ENCODE data around the gene CR1L. TPM values are rescaled to one million over a fixed set of nuclear protein-coding genes. Genes with fewer than 3 reads are reported as not detected.
"Not testable (repeated sequence)": the region's sequence is repeated elsewhere in the genome, so short reads cannot be mapped to it uniquely, and the experiment has no call there.

The CR1L gene
- total RNA-seq, 1 experiment from 2014 or later: not detected

DNA sequence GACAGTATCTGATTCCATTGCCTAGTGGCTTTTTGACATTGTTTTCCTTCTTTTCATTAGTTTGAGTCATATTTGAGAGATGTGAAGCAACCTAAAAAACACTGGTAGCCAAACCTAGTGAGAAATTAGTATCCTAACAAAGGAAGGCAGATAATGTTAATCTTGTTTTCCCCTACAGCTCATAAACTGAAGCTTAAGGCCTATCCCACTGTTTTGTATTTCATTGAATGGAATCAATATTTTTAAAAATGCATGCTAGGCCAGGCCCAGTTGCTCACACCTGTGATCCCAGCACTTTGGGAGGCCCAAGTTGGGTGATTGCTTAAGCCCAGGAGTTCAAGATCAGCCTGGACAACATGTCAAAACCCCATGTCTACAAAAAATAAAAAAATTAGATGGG lies 1.2 kb downstream of the CR1L start:
- DNase-seq (ENCODE audit: low spot score): no peak

DNA sequence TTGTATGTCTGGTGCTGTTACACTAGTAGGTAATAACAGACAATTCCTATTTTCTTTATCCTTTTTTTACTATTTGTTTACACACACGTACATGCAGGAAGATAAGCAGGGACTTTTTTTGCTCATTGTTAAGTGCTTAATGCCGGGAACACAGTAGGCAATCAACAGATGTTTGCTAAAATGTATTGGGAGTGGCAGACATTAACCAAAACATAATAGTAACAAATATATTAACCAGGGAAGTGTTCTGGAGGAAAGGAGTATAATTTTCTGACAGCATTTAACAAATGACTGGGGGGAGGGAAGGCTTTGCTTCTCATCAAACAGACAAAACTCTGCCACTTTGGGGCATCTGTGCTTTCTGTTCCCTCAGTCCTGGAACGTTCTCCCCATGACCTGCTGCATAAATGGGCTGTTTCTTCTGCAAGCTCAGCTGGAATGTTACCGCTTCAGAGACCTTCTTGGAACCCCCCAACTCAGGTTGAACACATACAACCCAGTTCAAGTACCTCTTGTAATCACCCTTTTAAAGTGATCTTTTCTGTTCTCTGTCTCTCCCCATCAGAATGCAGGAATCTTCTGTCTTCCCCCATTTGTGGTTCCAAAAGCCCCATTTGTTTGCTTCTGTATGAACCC lies 2.1 kb downstream of the CR1L start:
- DNase-seq (ENCODE audit: low spot score): no peak

DNA sequence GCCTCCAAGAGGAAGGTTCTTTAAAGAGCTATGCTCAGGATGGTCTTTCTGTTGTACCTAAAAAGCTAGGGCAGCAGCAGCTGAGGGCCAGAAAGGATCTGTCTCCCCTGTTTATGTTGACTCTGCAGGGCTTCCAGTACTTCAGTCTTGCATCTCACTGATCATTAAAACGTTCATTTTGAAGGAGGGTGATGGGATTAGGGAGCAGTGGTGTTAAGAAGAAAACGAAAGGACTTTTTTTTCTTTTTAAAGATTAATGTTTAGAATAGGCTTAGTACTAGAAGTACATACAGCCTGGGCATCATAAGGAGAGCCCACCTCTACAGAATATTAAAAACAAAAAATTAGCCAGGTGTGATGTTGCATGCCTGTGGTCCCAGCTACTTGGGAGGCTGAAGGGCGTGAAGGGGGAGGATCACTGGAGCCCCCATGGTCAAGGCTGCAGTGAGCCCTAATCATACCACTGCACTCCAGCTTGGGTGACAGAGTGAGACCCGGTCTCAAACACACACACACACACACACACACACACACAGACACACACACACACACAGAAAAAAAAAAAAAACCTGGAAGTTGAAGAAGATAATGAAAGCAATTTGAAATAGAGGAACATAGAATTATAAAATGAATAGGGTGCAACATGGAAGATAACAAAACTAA lies 2.9 kb downstream of the CR1L start:
- DNase-seq (ENCODE audit: low spot score): no peak

- no peak for DNase-seq (ENCODE audit: low spot score)
Observed at GRCh38 chr1:207648334-207649209, 3.6 kb downstream of the CR1L start.

- no peak for DNase-seq (ENCODE audit: low spot score)
Observed at GRCh38 chr1:207649210-207649753, 4.3 kb downstream of the CR1L start.

DNA sequence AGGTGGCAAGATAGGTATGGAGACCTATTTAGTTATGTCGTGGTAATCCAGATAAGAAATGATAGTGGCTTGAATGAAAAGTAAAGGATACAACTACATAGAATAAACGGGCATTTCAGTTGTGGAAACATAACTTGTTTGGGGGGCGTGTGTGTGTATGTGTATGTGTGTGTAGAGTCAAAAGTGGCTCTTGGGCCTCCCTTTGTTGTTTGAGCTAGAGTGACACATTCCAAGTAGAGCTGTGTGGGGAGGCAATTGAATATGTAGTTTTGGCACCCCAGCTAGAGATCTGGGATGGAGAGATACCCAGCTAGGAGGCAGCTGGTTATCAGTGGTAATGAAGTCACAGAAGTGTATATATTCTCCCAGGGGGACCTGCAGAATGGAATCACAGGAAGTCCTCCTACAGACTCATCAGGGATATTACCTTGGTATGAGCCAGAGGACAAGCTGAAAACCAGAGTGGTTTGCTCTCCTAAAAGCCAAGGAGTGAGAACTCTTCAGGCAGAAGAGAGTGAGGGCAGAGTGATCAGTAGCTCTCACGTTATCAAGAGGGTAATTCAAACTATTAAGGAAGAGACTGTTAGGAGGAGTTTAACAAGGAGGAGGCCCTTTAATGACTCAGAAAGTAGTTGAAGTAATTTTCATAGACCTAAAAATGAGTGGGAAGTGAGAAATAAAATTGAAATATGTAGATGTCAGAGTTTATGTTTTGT lies 5.1 kb downstream of the CR1L start:
- DNase-seq (ENCODE audit: low spot score): no peak

DNA sequence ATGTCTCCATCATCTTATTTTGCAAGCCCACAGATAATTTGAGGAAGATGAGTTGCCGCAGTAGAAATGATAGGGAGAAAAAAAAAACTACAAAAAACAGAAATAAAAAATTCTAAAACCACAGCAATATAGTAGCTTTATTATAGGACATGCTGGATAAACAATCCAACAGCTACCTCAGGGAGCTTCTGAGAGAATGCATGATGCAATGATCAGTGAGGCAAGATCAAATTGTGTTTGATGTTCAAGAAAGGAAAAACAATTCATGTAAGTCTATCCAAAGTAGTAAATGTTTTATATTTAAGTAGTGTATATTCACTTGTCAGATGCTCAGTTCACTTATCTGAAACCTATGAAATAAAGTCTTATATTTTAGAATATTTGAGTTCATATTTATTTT lies 6.7 kb downstream of the CR1L start:
- no peak for DNase-seq (ENCODE audit: low spot score)

GRCh38 chr1:207654320-207654719 lies 9.4 kb downstream of the CR1L start:
- DNase-seq (ENCODE audit: low spot score): peak; percentile 19

GRCh38 chr1:207658408-207658807 lies 13.5 kb downstream of the CR1L start:
- DNase-seq (ENCODE audit: low spot score): no peak

DNA sequence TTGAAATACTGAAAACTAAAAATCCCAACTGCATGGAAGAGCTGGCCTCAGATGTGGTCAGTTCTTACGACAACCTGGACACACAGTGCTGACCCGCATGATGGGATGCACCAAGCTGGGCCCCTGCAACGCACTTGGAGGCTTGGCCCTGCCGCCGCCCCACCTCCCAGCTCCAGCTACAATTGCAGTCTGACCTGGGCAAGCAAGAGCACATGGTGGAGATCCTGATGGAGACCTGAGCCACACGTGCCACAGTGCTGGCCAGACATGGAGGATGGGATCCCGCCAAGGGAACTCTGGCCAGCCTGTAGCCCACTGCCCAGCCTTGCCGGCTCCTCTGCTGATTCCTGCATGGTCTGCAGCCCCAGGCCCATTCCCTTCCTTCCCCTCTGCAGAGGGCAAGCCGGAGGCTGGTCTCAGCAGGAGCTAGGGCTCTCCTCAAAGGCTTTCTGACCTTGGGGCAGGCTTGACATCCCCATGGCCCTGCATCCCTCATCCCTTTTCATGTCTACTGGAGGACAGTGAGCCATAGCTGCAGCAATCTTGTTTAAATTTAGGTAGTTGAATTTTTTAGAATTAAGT lies 14.1 kb downstream of the CR1L start:
- DNase-seq (ENCODE audit: low spot score): no peak

GRCh38 chr1:207659545-207660153 lies 14.7 kb downstream of the CR1L start:
- peak; percentile 81 for DNase-seq (ENCODE audit: low spot score)

DNA sequence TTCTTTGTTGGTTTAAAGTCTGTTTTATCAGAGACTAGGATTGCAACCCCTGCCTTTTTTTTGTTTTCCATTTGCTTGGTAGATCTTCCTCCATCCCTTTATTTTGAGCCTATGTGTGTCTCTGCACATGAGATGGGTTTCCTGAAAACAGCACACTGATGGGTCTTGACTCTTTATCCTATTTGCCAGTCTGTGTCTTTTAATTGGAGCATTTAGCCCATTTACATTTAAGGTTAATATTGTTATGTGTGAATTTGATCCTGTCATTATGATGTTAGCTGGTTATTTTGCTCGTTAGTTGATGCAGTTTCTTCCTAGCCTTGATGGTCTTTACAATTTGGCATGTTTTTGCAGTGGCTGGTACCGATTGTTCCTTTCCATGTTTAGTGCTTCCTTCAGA lies 16.5 kb downstream of the CR1L start:
- DNase-seq (ENCODE audit: low spot score): not testable (repeated sequence)

GRCh38 chr1:207666342-207666741 lies 21.4 kb downstream of the CR1L start:
- no peak for DNase-seq (ENCODE audit: low spot score)

GRCh38 chr1:207669528-207670009 lies 24.6 kb downstream of the CR1L start:
- DNase-seq (ENCODE audit: low spot score): no peak

- no peak for DNase-seq (ENCODE audit: low spot score)
Observed at GRCh38 chr1:207670192-207670591, 25.3 kb downstream of the CR1L start.

GRCh38 chr1:207670997-207671396 lies 26.1 kb downstream of the CR1L start:
- no peak for DNase-seq (ENCODE audit: low spot score)

- DNase-seq (ENCODE audit: low spot score): peak; percentile 79
Observed at GRCh38 chr1:207672522-207673130, 27.7 kb downstream of the CR1L start.

GRCh38 chr1:207673399-207673798 lies 28.5 kb downstream of the CR1L start:
- DNase-seq (ENCODE audit: low spot score): no peak

DNA sequence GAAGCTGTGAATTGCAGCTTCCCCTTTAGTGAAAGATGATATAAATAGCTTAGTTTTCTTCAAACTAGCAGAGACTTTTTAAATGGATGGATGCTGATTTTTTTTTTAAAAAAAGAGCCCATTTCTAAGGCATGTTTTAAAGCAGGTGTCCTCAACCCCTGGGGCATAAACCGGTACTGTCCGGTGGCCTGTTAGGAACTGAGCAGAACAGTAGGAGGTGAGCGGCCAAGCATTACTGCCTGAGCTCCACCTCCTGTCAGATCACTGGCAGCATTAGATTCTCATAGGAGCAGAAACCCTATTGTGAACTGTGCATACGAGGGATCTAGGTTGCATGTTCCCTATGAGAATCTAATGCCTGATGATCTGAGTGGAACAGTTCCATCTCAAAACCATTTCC lies 31.2 kb downstream of the CR1L start:
- DNase-seq (ENCODE audit: low spot score): no peak

All from HT-29 (cell line).